ENCODE measurements around the gene CHP1.

- TF ChIP-seq CTCF (IDR thresholded peaks at IDR 0.05) (no peak), POLR2A (IDR thresholded peaks at IDR 0.05) (no peak)
These were observed 50.2 kb downstream of the CHP1 start for GRCh38 chr15:41281236-41281635.

All from body of pancreas (tissue), 4 donors.